Glomerular visceral epithelial cell (primary cell): Measurements from ENCODE around the gene EPHA2.
A peak's percentile ranks its signal among the peaks of the same experiment; 100 is the strongest.

Experiments
- DNase-seq: peaks from one replicate; pipeline ENCODE4 v3.0.0-alpha.2; 2016; ENCODE audit errors: extremely low spot score

EPHA2 gene

DNA sequence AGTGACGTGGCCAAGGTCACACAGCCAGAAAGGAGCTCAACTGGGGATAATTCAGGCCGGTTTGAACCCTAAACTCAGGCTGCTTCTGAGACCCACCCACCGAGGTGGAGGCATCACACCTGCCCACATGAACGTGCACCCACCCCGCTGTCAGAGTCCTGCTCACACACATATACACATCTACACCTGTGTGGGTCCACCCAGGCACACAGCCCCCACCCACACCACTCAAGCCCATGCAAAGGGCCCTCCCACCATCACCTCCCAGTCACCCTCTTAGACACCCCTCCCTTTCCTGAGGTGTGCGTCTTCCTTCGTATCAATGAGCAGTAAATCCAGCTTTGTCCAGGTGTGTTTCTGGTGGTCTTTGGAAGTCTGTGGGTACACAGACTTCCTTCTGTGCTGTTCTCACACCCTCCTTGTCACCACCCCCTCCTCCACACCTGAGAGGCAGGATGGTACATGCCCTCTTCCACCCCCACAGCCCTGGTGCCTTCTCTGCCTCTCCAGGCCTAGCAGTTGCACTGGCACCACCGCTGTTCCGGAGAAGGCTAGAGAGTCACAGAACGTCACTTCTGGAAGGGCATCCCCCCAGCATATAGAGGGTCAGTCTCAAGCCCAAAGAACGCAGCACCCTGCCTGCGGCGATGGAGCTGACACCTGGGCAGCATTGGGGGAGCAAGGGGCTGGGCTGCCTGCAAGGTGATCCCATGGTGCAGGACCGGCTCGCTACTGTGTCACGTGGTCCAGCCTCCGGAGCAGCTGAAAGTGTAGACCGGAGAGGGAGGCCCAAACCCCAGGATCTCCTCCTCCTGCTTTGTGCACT, 63.6 kb downstream of the EPHA2 start:
- no peak for DNase-seq

DNA sequence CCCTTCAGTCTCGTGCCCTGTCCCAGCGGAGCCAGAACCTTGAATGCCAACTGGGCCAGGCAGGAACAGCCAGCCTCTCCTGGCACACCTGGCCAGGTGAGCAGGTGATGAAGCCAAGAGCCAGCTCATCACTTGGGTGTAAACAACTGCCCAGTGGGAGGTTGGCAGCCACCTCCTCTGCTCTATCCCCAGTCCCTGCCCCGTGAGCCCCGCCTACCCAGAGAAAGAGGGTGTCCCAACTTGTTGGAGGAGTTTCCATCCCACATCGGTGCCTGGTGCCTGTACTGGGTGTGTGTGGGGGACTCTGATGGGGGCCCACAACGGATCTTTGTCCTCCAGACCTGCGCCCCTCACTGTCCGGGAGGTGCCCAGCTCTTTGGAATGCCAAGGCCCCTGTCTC, 64.6 kb downstream of the EPHA2 start:
- no peak for DNase-seq

- DNase-seq: no peak
These were observed 65.6 kb downstream of the EPHA2 start for GRCh38 chr1:16090076-16090826.

DNA sequence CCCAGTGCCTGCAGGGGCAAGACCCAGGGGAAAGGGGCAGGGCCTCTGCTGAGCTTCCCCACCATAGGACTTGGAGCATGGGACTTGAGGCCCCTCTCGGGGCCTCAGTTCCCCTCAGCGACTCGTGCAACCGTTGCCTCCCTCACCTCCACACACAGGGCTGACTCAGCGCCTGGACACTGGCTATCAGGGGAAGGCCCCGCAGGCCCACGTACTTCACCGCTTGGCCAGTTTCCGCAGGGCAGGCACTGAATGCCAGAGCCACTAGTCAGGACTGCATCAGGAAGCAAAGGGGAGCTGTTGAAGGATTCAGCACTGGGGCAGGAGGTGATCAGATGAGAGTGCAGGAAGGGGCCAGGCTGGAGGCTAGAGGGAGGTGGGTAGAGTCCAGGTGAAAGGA, 66.9 kb downstream of the EPHA2 start:
- peak; percentile 83 for DNase-seq

DNA sequence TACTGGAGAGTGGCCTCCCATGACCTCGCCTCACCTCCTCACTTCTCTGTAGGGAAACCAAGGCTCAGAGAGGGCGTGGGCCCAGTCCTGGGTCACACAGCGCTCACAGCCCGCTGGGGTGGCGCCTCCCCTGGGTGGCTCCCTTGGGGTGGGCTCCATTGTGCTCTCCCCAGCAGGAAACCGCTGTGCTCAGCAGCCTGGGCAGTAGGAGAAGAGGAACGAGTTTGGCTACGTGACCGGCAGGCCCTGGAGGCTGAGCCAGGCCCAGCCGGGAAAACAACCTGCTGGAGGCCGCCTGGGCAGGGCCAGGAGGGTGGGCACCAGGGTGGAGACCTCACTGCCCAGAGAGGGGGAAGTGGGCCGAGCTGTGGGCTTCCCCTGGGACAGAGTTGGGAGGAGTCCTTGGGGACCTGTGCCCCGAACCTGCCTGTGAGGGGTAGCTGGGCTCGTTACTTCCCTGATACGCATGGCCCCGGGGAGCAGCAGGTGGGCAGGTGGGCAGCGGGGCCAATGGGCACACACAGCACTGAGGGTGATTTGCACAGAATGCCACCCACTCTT, 67.4 kb downstream of the EPHA2 start:
- no peak for DNase-seq

GRCh38 chr1:16087733-16088132, 68.1 kb downstream of the EPHA2 start:
- DNase-seq: no peak

- DNase-seq: no peak
These were observed 70.3 kb downstream of the EPHA2 start for GRCh38 chr1:16085522-16085921.

GRCh38 chr1:16083486-16083885, 72.4 kb downstream of the EPHA2 start:
- no peak for DNase-seq

GRCh38 chr1:16082283-16083038, 73.4 kb downstream of the EPHA2 start:
- peak; percentile 72 for DNase-seq

- DNase-seq: no peak
These were observed 74.2 kb downstream of the EPHA2 start for GRCh38 chr1:16081636-16082035.

- DNase-seq: no peak
These were observed 75.3 kb downstream of the EPHA2 start for GRCh38 chr1:16080422-16081150.

GRCh38 chr1:16078925-16079656, 76.8 kb downstream of the EPHA2 start:
- DNase-seq: peak; percentile 83

DNA sequence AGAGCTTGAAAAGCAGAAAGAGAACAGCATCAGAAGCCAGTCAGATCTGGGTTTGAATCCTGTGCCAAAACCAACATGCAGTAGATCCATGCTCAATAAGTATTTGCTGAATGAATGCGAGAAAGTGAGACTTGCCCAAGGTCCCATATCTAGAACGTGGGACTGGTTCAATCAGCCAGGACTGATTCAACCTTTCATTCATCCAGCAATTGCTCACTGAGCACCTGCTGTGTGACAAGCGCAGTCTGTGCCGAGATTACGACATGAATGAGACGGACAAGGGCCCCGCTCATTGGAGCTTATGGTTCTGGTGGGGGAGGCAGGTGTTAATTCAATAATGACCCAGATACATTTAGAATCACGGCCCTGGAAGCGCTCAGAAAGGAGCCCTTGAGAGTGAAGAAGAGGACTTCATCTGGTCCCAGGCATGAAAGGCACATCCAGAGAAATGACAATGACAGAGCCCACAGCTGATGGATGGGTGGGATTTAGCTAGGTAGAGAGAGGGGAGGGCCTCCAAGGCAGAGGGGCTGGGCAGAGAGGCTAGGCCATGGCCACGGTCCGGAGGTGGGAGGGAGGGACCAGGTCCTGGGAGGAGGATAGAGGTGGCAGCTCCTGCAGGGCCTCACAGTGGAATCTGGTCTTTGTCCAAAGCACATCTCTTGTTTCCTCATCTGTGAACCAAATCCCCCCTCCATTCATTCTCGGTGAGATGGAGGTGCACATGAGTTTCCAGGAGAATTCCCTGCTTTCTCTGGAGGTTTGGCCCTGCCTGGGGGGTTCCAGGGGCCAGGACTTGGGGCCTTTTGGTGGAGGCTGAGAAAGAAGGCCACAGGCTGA, 78.2 kb downstream of the EPHA2 start:
- no peak for DNase-seq

- peak; percentile 81 for DNase-seq
These were observed 79.0 kb downstream of the EPHA2 start for GRCh38 chr1:16076865-16077238.

DNA sequence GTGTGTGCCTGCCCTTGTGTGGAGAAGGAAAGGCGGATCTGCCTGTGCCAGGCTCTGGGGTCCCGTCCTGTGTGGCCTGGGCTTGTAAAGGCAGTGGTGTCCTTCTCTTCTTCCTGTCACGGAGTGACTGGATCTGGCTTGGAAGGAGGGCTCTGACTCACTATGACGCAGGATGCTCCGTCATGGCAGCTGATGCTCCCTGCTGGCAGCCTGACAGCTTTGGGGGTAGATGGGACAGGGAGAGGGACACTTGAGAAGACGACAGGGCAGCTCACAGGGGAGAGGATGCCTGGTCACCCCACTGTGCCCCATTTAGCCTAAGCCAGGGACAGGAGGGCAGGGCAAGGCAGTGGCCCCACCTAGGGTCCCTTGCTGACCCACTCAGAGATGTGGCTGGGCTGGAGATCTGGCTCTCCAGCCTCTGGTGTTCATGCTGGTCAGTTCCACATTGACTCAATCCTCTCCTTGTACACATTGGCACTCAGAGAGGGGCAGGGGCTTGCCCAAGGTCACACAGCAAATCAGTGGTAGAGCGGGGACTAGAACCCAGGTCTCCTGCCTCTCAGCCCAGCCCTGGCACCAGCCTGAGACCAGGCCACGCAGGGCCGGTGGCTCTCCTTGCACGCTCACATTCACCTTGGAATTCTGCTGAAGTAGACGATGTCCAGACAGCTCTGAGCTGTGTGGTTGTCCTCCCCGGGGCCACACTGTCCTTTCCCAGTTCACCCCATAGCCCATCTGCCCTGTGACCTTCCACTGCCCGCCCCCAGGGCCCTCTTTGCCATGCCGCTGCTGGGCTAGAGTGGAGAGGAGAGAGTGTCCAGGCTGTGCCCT, 79.6 kb downstream of the EPHA2 start:
- peak; percentile 81 for DNase-seq

GRCh38 chr1:16075337-16076030, 80.4 kb downstream of the EPHA2 start:
- peak; percentile 72 for DNase-seq
